HPDE6-E6E7 (cell line): ENCODE data around the gene PLEKHA6.
"Not testable (repeated sequence)": the region's sequence is repeated elsewhere in the genome, so short reads cannot be mapped to it uniquely, and the experiment has no call there.

Experiments used
- DNase-seq: peaks from one replicate; pipeline ENCODE4 v3.0.0; 2011; ENCODE audit warnings: missing footprints; ENCODE audit errors: extremely low spot score

The PLEKHA6 gene

GRCh38 chr1:204338360-204338759 lies 21.4 kb downstream of the PLEKHA6 start:
- DNase-seq, result no peak

- no peak for DNase-seq
Observed at GRCh38 chr1:204337583-204337982, 22.1 kb downstream of the PLEKHA6 start.

GRCh38 chr1:204337036-204337429 lies 22.7 kb downstream of the PLEKHA6 start:
- no peak for DNase-seq

GRCh38 chr1:204336421-204337035 lies 23.2 kb downstream of the PLEKHA6 start:
- no peak for DNase-seq

- DNase-seq, result no peak
Observed at GRCh38 chr1:204335533-204335932, 24.2 kb downstream of the PLEKHA6 start.

- no peak for DNase-seq
Observed at GRCh38 chr1:204335085-204335484, 24.6 kb downstream of the PLEKHA6 start.

- no peak for DNase-seq
Observed at GRCh38 chr1:204334455-204334854, 25.3 kb downstream of the PLEKHA6 start.

GRCh38 chr1:204333427-204333826 lies 26.3 kb downstream of the PLEKHA6 start:
- no peak for DNase-seq

GRCh38 chr1:204331847-204332487 lies 27.8 kb downstream of the PLEKHA6 start:
- no peak for DNase-seq

- DNase-seq, result no peak
Observed at GRCh38 chr1:204331275-204331674, 28.5 kb downstream of the PLEKHA6 start.

GRCh38 chr1:204327870-204328269 lies 31.9 kb downstream of the PLEKHA6 start:
- not testable (repeated sequence) for DNase-seq

- no peak for DNase-seq
Observed at GRCh38 chr1:204327359-204327758, 32.4 kb downstream of the PLEKHA6 start.

- DNase-seq, result no peak
Observed at GRCh38 chr1:204326771-204327300, 32.9 kb downstream of the PLEKHA6 start.

- no peak for DNase-seq
Observed at GRCh38 chr1:204325944-204326343, 33.8 kb downstream of the PLEKHA6 start.

GRCh38 chr1:204323887-204324286 lies 35.8 kb downstream of the PLEKHA6 start:
- DNase-seq, result peak; percentile 67

- no peak for DNase-seq
Observed at GRCh38 chr1:204322339-204322868, 37.3 kb downstream of the PLEKHA6 start.

GRCh38 chr1:204321665-204322064 lies 38.1 kb downstream of the PLEKHA6 start:
- peak; percentile 26 for DNase-seq

GRCh38 chr1:204321051-204321450 lies 38.7 kb downstream of the PLEKHA6 start:
- no peak for DNase-seq

GRCh38 chr1:204320382-204320804 lies 39.3 kb downstream of the PLEKHA6 start:
- DNase-seq, result peak; percentile 60

- peak; percentile 89 for DNase-seq
Observed at GRCh38 chr1:204319462-204319861, 40.3 kb downstream of the PLEKHA6 start.

- no peak for DNase-seq
Observed at GRCh38 chr1:204319027-204319426, 40.7 kb downstream of the PLEKHA6 start.

GRCh38 chr1:204318324-204318723 lies 41.4 kb downstream of the PLEKHA6 start:
- no peak for DNase-seq

GRCh38 chr1:204317170-204317569 lies 42.6 kb downstream of the PLEKHA6 start:
- DNase-seq, result no peak
